GM19043 (cell line): ENCODE measurements around the gene SIDT2.
A peak's percentile ranks its signal among the peaks of the same experiment; 100 is the strongest.

Source experiments
- ATAC-seq: cut with Tn5 transposase; IDR thresholded peaks from one replicate; pipeline ENCODE4 v1.9.1; 2021; ENCODE audit warnings: low read depth; ENCODE audit not compliant: unreplicated experiment

SIDT2 gene

GRCh38 chr11:117220568-117220967 is 42.0 kb downstream of the SIDT2 start:
- no peak for ATAC-seq

GRCh38 chr11:117220999-117221774 is 42.6 kb downstream of the SIDT2 start:
- ATAC-seq, result no peak

DNA sequence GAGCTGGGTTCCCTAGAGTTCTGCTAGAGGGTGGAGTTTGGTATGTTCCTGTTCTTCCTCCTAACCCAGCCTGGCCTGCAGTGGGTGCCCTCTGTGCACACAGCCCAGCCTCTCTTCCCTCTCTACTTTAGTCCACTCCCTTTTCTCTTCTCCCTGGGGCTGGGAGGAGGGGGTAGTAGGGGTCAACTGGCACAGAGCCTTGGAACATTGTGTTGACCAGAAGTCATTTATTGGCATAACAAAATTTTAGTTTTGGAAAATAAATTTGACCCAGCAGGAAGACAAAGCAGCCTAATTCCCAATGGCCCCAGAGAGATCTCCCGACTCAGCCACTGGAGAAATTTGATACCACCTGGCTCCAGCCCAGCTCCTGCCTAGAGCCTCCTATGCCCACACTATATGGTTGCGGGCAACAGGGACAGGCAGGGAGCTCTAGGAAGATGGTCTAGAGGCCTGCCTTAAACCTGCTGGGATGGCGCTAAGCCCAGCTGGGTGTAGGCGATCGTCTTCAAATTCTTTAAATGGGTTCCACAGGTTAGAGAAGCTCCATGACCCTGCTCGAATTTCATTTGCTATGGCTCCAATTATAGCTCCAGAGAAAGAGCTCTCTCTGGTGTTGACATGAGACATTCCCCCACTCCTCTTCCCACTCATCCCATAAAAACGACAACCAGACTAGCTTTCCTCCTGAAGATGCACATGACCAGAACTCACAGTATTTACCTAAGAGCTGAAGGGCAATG is 43.4 kb downstream of the SIDT2 start:
- ATAC-seq, result no peak

- no peak for ATAC-seq
Observed at GRCh38 chr11:117222991-117223740, 44.6 kb downstream of the SIDT2 start.

DNA sequence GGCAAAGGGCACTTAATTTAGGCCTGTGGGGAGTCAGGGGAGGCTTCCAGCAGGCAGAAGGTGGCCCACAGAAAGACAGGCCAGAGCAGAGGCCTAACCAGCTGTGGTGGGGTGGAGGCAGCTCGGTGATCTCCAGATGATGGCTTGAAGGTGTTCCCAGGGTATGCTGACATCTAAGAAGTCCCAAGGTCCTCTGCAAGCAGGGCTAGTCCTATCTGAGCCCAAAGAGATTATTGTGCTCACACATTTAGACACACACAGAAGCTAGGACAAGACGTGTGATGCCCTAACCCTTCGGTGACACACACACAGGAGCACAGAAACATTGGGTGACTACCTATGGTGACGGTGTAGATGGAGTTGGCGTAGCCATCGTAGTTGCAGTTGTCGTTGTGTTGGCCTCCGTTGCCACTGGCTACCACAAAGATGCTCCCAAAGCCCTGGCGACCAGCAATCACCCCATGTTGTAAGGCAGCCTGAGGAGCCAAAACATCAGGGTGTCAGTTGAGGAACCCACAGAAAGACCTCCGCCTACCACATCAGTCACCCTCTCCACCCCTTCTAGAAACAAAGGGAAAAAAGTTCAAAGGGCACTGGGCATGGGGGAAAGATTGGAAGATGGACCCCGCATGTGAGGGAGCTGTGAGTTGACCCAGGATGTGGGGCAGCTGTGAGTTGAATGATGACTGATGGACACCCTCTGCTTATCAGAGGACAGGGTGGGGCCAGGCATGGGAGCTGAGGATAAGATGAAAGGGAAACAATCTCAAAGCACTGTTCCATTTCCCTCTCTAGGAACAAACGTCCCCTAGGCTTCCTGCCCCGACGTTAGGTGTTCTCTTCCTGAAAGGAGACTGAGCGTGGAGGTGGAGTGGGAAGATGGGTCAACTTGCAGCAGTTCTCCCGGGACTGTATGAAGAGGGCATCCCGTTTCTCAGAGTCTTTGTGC is 45.5 kb downstream of the SIDT2 start:
- no peak for ATAC-seq

GRCh38 chr11:117225553-117226170 is 47.1 kb downstream of the SIDT2 start:
- no peak for ATAC-seq

- ATAC-seq, result no peak
Observed at GRCh38 chr11:117226388-117227385, 48.1 kb downstream of the SIDT2 start.

GRCh38 chr11:117228091-117228490 is 49.5 kb downstream of the SIDT2 start:
- no peak for ATAC-seq

- no peak for ATAC-seq
Observed at GRCh38 chr11:117229411-117229810, 50.9 kb downstream of the SIDT2 start.

GRCh38 chr11:117229931-117230285 is 51.4 kb downstream of the SIDT2 start:
- no peak for ATAC-seq

DNA sequence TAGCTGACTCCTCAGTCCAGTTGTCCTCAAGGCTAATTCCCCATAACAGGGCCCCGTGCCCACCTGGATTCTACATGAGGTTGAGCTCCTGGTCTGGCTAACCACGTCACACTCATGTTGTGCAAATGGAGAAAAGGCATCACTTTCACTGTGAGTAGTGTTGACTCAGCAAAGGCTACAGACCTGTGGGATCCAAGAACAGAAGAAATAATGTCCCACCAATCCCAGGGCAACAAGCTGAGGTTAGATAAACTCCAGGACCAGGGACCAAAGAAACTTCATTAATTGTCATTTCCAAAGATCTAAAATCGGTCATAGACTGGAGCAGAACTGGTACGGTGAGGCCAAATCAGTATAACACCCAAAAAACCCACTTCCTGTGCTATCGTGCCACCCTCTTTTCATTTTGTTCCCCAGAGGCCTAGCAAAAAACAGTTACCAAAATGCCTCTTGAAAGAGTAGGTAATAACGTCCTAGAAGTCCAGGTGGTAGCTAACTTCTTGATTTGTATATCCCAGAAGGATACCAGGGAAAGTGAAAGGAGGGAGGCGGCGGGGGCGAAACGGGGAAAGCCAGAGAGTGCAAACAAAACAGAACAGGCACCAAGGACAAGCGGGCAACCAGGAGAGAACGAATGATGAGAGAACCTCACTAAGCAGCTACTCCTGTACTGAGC is 51.9 kb downstream of the SIDT2 start:
- ATAC-seq, result no peak

- no peak for ATAC-seq
Observed at GRCh38 chr11:117230999-117231841, 52.7 kb downstream of the SIDT2 start.

- no peak for ATAC-seq
Observed at GRCh38 chr11:117231842-117232091, 53.2 kb downstream of the SIDT2 start, which contains the start of gene PCSK7. Gene PCSK7 (minus strand): TSS chr11:117232073. CDS start chr11:117229844, 2,229 bp downstream.

GRCh38 chr11:117232092-117232878 is 53.7 kb downstream of the SIDT2 start, which contains the start of gene RNF214:
Gene RNF214 (plus strand): TSS chr11:117232671. CDS start chr11:117234273, 1,602 bp downstream.
- ATAC-seq, result peak; percentile 62

DNA sequence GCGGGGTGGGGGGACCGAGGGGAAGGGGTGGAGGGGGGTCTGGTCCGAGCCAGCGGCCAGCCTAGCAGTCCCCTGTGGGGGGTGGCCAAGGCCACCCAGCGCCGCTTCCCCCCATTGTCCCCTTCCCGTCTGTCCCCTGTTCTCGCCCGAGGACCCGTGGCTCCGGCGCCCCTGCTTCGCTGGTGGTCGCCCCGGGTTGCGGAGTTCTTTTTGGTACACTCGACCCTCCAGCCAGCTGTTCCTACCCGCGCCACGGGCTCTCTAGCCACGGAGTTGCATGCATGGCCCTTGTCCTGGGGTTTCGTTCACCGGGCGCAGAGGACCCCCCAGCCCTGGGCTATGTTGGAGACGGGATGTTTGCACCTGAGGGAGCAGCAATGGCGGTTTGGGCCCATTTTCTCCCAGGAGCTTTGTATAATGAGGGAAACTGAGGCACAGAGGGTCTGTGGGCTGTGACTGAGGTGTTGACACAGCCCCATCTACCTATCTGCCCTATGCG is 54.4 kb downstream of the SIDT2 start:
- ATAC-seq, result no peak

DNA sequence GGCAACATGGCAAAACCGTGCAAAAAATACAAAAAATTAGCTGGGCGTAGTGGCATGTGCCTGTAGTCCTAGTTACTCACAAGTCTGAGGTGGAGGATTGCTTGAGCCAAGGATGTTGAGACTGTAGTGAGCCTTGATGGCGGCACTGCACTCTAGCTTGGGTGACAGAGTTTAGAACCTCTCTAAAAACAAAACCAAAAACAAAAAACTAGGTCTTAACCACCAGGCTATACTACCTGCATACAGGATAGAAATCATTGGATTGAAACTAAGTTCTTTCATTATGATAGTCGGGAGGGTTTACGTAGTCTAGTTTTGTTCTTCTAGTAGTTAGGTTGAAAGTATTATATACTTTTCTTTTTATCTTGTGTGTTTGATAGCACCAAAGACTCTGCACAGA is 59.7 kb downstream of the SIDT2 start:
- ATAC-seq, result no peak
